Stomach (tissue), 4 donors: ENCODE measurements around the gene SYT8.

ENCODE experiments used
- POLR2A ChIP-seq, 4 donors: fragments of 450-650 bp; IDR thresholded peaks; one replicate each; pipeline ENCODE4 v1.6.1; 2016; ENCODE audit warnings: antibody characterized with exemption in 4 of 4, control low read depth in 2 of 4, mild to moderate bottlenecking in 1 of 4, moderate library complexity in 1 of 4
- POLR2AphosphoS5 ChIP-seq, 3 donors: sonication (generic); formaldehyde crosslinking; IDR thresholded peaks; one replicate each; pipeline ENCODE4 v1.6.1; 2016; ENCODE audit warnings: antibody characterized with exemption in 3 of 3
- TF ChIP-seq, protein P1 (sequence below), 7 experiments: fragments of 450-650 bp in 4 of 7; fragments of 200-600 bp in 3 of 7; sonication (generic) in 3 of 7; IDR thresholded peaks; one replicate each; pipeline ENCODE4 v1.5.1; 2016 to 2019; ENCODE audit warnings: antibody characterized with exemption in 7 of 7, control low read depth in 2 of 7, mild to moderate bottlenecking in 1 of 7

DNA sequence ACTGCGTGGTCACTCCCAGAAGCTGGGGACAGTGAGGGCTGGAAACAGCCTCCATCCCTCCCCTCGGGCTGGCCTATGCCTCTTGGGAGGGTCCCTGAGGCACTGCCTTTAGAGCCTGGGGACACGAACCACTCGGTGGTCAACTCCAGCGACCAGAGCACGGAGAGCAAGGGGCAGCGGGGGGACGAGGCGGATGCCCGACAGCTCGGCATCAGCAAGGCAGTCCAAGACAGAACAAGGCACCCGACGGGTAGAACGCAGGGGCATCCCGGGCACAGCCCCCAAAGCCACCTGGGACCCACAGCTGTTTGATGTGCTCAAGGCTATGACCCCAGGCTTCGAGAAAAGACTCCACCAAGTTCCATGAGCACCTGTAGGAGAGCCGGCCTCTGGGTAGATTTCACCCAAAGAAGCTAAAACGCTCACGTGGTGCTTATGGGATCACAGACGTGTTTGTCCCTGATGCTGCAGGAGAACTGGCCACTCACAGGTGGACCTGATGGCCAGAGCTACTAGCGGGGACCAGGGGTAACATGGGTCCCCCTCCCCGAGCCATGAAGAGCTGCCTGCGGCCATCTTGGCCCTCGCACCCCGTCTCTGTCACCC, 17.6 kb downstream of the SYT8 start:
- TF ChIP-seq POLR2A (IDR thresholded peaks at IDR 0.05) (no peak), POLR2AphosphoS5 (IDR thresholded peaks at IDR 0.05) (no peak)
- TF ChIP-seq, protein P1, sequence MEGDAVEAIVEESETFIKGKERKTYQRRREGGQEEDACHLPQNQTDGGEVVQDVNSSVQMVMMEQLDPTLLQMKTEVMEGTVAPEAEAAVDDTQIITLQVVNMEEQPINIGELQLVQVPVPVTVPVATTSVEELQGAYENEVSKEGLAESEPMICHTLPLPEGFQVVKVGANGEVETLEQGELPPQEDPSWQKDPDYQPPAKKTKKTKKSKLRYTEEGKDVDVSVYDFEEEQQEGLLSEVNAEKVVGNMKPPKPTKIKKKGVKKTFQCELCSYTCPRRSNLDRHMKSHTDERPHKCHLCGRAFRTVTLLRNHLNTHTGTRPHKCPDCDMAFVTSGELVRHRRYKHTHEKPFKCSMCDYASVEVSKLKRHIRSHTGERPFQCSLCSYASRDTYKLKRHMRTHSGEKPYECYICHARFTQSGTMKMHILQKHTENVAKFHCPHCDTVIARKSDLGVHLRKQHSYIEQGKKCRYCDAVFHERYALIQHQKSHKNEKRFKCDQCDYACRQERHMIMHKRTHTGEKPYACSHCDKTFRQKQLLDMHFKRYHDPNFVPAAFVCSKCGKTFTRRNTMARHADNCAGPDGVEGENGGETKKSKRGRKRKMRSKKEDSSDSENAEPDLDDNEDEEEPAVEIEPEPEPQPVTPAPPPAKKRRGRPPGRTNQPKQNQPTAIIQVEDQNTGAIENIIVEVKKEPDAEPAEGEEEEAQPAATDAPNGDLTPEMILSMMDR (IDR thresholded peaks at IDR 0.05) = no peak
